ENCODE results near the gene SEC16B. TPM values are rescaled to one million over a fixed set of nuclear protein-coding genes. Genes with fewer than 3 reads are reported as not detected.

Gene SEC16B
- total RNA-seq, 3 donors from 2014 or later: 2.4 to 9.4 (median 4.7) TPM

DNA sequence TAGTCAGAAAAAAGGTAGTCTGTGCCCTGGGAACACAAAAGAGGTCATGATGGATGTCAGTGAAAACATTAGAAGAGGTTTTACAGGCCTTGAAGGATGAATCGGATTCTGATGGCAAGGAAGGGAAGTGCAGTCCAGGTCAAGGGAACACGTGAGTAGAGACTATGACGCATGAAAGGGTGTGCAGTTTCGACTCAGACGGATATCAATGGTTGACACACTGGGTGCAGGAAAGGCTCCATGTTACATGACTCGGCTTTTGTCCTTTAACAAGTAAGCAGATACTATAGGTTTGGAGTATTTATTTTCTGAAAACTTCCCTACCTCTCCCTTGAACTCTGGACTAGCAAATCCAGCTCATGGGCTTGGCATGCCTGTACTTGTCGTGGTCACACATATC lies 55.3 kb downstream of the SEC16B start:
- no peak for ATAC-seq

DNA sequence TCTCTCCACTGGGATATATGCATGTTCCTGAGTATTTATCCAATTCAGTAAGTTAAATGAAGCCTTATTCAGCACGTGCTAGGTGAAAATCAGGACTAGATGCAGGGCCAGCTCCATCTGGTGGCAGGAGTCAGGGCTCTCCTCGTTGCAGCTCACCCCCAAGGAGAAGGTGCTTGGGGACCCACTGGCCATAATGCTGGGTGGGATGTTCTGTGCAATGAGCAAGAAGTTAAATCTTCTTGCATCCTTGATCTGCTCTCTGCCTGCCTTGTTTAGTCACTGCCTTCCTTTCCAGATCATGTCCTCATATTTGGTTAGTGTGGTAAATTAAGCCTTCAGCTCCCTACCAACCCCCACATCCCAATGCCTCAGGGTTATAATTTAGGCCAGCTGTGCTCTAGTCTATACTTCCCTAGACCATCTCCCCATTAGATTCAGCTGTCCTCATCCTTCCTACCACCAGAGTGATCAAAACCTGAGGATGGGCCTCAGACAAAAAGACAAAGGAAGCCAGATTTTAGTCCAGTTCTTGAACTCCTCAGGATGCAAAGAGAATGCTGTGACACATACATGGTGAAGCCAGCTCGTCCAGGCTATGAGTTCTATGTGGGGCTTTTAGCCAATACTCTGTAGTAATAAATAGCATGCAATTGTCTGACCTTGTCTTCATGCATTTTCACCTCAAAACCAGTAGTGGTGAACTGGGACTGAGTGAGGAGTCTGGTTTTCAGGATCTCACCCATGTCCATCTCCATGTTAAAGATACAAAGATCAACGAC lies 55.9 kb downstream of the SEC16B start:
- DNase-seq (peak in 2 of 3 donors; percentile 60 to 66), ATAC-seq (peak; percentile 77)
- Histone ChIP-seq H3K4me3 (no peak overlapping the region), H3K36me3 (ENCODE audit: low read depth) (no peaks in the 10 kb centered on the region), H3K9me3 (no peaks in the 10 kb centered on the region), H3K4me1 (ENCODE audit: low read depth) (no peaks in the 10 kb centered on the region)
- intact Hi-C loops (cut with DNase I, micrococcal nuclease): no loop called here
- TF ChIP-seq, protein P1, sequence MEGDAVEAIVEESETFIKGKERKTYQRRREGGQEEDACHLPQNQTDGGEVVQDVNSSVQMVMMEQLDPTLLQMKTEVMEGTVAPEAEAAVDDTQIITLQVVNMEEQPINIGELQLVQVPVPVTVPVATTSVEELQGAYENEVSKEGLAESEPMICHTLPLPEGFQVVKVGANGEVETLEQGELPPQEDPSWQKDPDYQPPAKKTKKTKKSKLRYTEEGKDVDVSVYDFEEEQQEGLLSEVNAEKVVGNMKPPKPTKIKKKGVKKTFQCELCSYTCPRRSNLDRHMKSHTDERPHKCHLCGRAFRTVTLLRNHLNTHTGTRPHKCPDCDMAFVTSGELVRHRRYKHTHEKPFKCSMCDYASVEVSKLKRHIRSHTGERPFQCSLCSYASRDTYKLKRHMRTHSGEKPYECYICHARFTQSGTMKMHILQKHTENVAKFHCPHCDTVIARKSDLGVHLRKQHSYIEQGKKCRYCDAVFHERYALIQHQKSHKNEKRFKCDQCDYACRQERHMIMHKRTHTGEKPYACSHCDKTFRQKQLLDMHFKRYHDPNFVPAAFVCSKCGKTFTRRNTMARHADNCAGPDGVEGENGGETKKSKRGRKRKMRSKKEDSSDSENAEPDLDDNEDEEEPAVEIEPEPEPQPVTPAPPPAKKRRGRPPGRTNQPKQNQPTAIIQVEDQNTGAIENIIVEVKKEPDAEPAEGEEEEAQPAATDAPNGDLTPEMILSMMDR (IDR thresholded peaks at IDR 0.05): no peak

More for the DNA sequence above, 55.3 kb downstream of the SEC16B start:
- no peaks in the 10 kb centered on the region for H3K9me3 ChIP-seq
- TF ChIP-seq, protein P1 (IDR thresholded peaks at IDR 0.05): no peak
- no peak for DNase-seq
- intact Hi-C loops (cut with DNase I, micrococcal nuclease): no loop called here
- no peaks in the 10 kb centered on the region for H3K36me3 ChIP-seq (ENCODE audit: low read depth)
- no peak overlapping the region for H3K4me3 ChIP-seq
- H3K4me1 ChIP-seq (ENCODE audit: low read depth): no peaks in the 10 kb centered on the region

DNA sequence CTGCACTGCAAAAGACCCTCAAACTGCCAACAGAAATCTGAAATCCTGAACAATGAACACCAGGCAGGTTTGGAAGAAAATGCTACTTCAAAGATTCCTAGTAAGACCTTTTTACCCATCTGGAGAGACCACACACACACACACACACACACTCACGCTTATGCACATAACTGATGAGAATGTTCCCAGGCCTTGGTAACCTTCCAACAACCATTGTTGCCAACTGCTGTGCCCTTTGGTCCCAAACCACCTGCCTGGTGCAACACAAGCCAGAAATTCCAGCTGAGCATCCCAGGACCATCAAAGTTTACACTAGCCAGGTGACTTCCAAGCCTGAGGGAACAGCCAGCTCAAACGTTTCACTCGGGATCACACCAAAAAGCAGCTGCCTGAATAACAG lies 56.9 kb downstream of the SEC16B start:
- intact Hi-C loops (cut with DNase I, micrococcal nuclease): no loop called here
- peak in 2 of 3 donors; percentile 57 to 84 for DNase-seq
- TF ChIP-seq, protein P1 (IDR thresholded peaks at IDR 0.05): no peak
- Histone ChIP-seq H3K4me1 (ENCODE audit: low read depth) (no peaks in the 10 kb centered on the region), H3K4me3 (no peak overlapping the region), H3K9me3 (no peaks in the 10 kb centered on the region), H3K36me3 (ENCODE audit: low read depth) (no peaks in the 10 kb centered on the region)
- peak; percentile 92 for ATAC-seq

DNA sequence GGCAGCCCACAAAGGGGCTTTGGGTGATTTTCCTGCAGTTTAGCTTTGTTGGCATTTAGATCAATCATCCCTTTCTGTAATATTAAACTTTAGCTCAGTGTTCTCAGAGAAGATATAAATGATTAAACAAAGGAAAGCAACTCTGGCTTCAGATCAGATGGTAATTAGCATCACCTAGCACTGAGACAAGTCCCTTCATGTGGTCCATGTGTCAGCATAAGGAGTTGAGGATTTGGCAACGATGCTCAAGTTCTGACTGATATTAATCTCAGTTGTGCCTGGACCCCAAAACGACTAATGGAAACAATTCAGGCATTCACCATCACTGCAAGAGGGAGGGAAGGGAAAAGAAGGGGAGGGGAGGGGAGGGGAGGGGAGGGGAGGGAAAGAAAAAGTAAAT lies 60.4 kb downstream of the SEC16B start:
- Histone ChIP-seq H3K4me3 (no peak overlapping the region), H3K9me3 (no peaks in the 10 kb centered on the region), H3K36me3 (ENCODE audit: low read depth) (no peaks in the 10 kb centered on the region), H3K4me1 (ENCODE audit: low read depth) (no peaks in the 10 kb centered on the region)
- intact Hi-C loops (cut with DNase I, micrococcal nuclease): no loop called here
- ATAC-seq (no peak), DNase-seq (no peak)
- TF ChIP-seq, protein P1 (IDR thresholded peaks at IDR 0.05): no peak

DNA sequence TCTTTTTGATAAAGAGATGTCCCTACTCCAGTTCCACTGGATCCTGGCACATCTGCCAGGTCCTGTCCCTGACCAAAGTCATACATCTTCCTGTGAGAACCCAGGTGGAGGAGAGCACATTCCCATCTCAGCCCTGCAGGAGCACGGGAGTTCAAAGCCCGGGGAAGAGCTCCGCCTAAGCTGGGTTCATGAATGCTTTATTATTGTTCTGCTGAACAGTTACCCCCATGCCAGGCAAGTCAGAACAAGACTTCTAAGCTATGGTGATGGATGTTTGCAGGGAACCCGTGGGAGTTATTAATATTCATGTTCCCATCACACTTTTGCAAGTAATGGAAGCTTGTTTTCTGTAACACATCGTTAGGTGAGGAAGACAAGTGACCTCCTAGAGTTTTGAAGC lies 62.9 kb downstream of the SEC16B start:
- ATAC-seq (no peak), DNase-seq (no peak)
- Histone ChIP-seq H3K4me3 (no peak overlapping the region), H3K9me3 (no peaks in the 10 kb centered on the region), H3K36me3 (ENCODE audit: low read depth) (no peaks in the 10 kb centered on the region), H3K4me1 (ENCODE audit: low read depth) (no peaks in the 10 kb centered on the region)
- TF ChIP-seq, protein P1 (IDR thresholded peaks at IDR 0.05): no peak
- intact Hi-C loops (cut with DNase I, micrococcal nuclease): no loop called here

Data from mucosa of descending colon (tissue), 3 donors.